ENCODE results near the gene MZT2B.
"Not testable (repeated sequence)": the region's sequence is repeated elsewhere in the genome, so short reads cannot be mapped to it uniquely, and the experiment has no call there.

The MZT2B gene

DNA sequence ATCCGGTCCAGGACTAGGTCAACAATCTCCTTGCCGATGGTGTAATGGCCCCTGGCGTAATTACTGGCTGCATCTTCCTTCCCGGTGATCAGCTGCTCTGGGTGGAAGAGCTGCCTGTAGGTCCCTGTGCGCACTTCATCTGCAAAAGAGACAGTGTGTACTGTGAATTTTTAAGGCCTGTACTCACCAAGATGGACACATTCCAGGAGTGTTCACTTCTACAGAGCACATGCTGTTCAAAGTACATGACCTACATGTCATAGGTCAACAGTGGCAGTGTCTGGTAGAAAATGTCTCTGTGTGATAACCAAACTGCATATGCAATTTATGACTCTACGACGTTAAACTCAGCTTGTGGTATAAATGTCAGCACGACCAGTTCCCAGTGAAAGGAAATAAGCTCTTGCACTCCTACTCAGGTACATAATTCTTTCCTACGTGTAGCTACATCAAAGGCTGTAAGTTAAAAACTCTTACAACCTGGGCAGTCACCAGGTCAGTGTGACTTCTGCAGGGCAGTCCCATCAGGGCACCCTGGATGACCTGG is 13.1 kb downstream of the MZT2B start:
- not testable (repeated sequence) for H3K9me3 Mint-ChIP-seq; H3K4me3 Mint-ChIP-seq; H3K36me3 Mint-ChIP-seq; H3K27ac Mint-ChIP-seq; H3K4me1 Mint-ChIP-seq; ATAC-seq (ENCODE audit: low read depth); DNase-seq (ENCODE audit: low spot score in 2 of 2); H3K27me3 Mint-ChIP-seq

DNA sequence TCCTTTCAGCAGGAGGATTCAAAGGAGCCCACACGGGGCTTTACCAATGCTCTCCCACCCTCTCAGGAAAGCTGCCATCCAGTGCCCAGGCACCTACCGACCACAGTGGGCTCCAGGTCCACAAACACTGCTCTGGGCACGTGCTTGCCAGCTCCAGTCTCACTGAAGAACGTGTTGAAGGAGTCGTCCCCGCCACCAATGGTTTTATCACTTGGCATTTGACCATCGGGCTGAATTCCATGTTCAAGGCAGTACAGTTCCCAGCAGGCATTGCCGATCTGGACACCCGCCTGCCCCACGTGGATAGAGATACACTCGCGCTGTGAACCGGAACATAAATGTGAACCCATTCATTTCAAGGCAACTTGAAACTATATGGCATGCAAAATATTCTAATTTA is 14.0 kb downstream of the MZT2B start:
- H3K36me3 Mint-ChIP-seq; H3K4me1 Mint-ChIP-seq; H3K9me3 Mint-ChIP-seq; H3K4me3 Mint-ChIP-seq; H3K27me3 Mint-ChIP-seq; DNase-seq (ENCODE audit: low spot score in 2 of 2); H3K27ac Mint-ChIP-seq; ATAC-seq (ENCODE audit: low read depth): not testable (repeated sequence)

DNA sequence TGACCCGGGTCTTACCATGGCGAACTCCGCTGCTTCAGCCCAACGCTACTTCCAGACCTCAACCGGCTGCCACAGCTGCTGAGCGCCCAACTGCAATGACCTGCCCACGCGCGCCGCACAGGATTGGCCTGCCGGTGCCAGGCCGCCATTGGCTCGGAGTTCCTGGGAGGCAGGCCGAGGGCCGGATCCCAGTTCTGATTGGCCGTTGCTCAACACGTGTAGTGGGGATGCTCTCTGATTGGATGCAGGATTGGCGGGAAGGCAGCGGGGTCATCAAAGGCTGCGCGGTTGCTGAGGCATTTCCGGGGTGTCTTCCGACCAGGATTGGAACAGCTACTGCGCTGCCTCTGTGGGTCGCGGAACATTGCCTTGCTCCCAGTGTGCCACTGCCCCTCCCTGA is 16.3 kb downstream of the MZT2B start, which contains the start of gene TUBA3E:
TUBA3E (minus strand) TSS at position 97 of the 400 bp plus-strand sequence; CDS start at position 18, 79 bp downstream.
- no peaks in the 10 kb centered on the region for H3K4me1 Mint-ChIP-seq
- no peaks in the 10 kb centered on the region for H3K36me3 Mint-ChIP-seq
- no peaks in the 10 kb centered on the region for H3K27me3 Mint-ChIP-seq
- DNase-seq (ENCODE audit: low spot score in 2 of 2) = no peak
- no peak within 1 kb of the TSS for H3K27ac Mint-ChIP-seq
- H3K4me3 Mint-ChIP-seq = no peak within 1 kb of the TSS
- ATAC-seq (ENCODE audit: low read depth) = no peak
- H3K9me3 Mint-ChIP-seq = no peaks in the 10 kb centered on the region

DNA sequence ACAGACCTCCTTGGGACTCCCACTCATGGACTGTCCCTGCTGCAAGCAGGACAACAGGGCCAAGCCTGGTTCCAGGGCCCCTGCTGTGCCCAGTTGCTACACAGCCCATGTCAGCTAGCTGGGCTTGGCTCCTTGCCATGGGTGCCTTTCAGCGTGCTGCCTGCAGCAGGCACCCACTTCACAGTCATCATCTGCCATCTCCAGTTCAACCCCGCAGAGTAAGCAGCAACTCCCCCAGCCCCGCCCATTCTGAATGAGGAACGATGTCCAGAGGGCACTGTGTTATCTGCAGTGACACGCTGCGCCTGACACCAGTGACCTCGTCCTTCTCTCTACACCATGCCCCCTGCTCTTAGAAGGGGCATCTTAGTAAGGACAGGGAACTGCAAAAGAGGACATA is 20.5 kb downstream of the MZT2B start:
- not testable (repeated sequence) for H3K4me3 Mint-ChIP-seq; H3K4me1 Mint-ChIP-seq; H3K27me3 Mint-ChIP-seq; H3K9me3 Mint-ChIP-seq; H3K36me3 Mint-ChIP-seq; ATAC-seq (ENCODE audit: low read depth); H3K27ac Mint-ChIP-seq; DNase-seq (ENCODE audit: low spot score in 2 of 2)

DNA sequence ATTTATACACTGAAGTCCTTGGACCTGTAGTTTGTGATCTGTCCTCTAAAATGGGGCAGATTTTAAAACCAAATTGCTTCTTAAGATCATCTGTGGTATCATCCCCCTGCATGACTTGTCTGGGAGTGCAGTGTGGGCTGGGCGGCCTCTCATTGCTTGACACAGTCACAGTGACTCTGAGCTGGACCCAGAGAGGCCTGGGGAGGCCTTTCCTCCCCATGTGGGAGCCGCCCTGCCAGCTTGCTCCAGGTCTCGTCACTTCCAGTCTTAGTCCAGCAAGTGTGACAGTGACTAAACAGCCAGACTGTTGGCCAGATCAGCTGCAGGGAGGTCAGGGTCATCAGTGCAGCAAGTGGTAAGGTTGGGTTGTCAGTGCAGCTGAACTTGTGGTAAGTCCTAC is 21.1 kb downstream of the MZT2B start:
- not testable (repeated sequence) for H3K36me3 Mint-ChIP-seq; H3K27ac Mint-ChIP-seq; DNase-seq (ENCODE audit: low spot score in 2 of 2); H3K27me3 Mint-ChIP-seq; ATAC-seq (ENCODE audit: low read depth); H3K4me1 Mint-ChIP-seq; H3K9me3 Mint-ChIP-seq; H3K4me3 Mint-ChIP-seq

DNA sequence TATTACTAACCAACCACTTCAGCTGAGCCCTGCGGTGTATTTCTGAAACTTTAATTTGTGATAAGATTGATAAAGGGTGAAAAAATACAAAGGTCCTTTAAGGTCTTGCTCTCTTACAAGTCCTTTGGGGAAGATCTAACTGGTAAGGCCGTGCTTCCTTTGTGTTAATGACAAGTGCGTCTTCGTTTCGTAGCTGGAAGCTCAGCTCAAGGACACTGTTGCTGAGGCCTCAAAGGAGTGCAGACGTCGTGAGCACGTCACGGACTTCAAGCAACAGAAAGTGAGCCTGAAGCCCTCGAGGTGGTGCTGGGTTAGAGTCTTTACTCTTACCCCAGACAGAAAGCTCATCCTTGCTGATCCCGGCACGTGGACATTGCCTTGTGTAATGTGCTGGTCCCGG is 25.0 kb downstream of the MZT2B start:
- not testable (repeated sequence) for ATAC-seq (ENCODE audit: low read depth); H3K4me1 Mint-ChIP-seq; H3K27me3 Mint-ChIP-seq; DNase-seq (ENCODE audit: low spot score in 2 of 2); H3K4me3 Mint-ChIP-seq; H3K36me3 Mint-ChIP-seq; H3K9me3 Mint-ChIP-seq; H3K27ac Mint-ChIP-seq

DNA sequence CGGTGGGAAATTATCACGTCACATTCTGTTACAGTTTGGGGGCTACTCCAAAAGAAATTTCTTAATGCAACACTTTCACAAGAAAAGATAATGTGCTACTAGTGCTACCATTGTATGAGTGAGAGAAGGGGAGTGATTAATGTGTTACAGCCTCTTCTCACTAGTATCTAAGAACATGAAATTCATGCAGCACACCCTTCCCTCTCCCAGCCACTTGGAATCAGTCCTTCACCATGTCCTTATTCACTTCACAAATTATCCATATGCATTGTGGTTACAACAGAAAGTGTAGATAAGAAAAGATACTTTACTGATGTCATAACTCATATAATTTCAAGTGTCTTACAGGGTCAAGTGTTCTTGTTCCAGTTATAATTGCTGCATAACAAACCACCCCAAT is 37.1 kb downstream of the MZT2B start:
- not testable (repeated sequence) for H3K4me1 Mint-ChIP-seq; DNase-seq (ENCODE audit: low spot score in 2 of 2); H3K4me3 Mint-ChIP-seq; H3K36me3 Mint-ChIP-seq; ATAC-seq (ENCODE audit: low read depth); H3K27ac Mint-ChIP-seq; H3K9me3 Mint-ChIP-seq; H3K27me3 Mint-ChIP-seq

DNA sequence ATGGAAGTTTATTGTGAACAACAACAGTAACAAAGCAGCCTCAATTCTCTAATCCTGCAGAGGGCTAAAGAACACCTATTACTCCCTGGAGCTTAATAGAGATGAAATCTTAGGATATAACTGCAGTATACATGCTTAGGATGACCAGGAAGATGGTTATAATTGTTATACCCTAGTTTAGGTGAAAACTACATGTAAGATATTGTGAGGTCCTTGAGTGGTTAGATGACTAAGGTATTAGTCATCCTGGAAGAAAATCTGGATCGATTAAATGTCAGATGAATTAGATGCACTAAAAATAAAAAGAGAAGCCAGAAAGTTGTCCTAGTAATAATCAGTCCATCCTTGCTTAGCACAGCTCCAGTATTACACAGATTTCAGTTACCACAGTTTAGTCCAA is 38.4 kb downstream of the MZT2B start:
- not testable (repeated sequence) for H3K36me3 Mint-ChIP-seq; ATAC-seq (ENCODE audit: low read depth); H3K4me1 Mint-ChIP-seq; H3K4me3 Mint-ChIP-seq; H3K27ac Mint-ChIP-seq; H3K27me3 Mint-ChIP-seq; H3K9me3 Mint-ChIP-seq; DNase-seq (ENCODE audit: low spot score in 2 of 2)

DNA sequence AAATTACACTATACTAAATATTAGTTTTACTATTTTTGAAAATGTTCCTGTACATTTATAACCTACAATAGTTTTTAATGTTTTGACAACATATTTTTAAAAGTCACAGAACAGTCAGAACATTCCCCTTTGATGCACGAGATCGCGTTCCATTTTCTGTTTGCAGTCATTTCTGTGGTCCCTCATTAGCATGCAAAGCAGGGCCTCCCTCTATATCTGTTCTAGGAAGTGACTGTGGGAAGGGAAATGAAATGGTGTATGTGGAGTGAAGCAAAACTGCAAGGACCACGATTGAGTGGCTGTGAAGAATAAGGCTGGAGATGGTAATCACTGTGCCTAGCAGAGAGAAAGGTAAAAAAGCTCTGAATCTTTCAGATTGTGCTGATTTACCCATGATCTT is 40.5 kb downstream of the MZT2B start:
- H3K27me3 Mint-ChIP-seq; H3K36me3 Mint-ChIP-seq; H3K27ac Mint-ChIP-seq; H3K4me1 Mint-ChIP-seq; H3K9me3 Mint-ChIP-seq; ATAC-seq (ENCODE audit: low read depth); DNase-seq (ENCODE audit: low spot score in 2 of 2); H3K4me3 Mint-ChIP-seq: not testable (repeated sequence)

DNA sequence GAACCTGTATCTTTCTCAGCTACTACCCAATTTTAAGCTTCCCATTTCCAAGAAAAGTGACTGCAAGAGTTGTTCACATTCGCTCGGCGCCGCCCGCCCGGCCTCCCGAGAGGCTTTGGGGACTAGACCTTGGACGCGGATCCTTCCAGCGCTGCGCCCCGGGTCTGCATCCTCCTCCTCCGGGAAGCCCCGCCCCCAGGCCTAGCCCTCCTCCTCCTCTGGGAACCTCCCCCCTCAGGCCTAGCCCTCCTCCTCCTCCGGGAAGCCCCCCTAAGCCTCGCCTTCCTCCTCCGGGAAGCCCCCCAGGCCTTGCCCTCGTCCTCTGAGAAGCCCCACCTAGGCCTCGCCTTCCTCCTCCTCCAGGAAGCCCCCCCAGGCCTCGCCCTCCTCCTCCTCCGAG is 45.9 kb downstream of the MZT2B start:
- DNase-seq (ENCODE audit: low spot score in 2 of 2); H3K4me3 Mint-ChIP-seq; H3K9me3 Mint-ChIP-seq; H3K27ac Mint-ChIP-seq; ATAC-seq (ENCODE audit: low read depth); H3K4me1 Mint-ChIP-seq; H3K27me3 Mint-ChIP-seq; H3K36me3 Mint-ChIP-seq: not testable (repeated sequence)

DNA sequence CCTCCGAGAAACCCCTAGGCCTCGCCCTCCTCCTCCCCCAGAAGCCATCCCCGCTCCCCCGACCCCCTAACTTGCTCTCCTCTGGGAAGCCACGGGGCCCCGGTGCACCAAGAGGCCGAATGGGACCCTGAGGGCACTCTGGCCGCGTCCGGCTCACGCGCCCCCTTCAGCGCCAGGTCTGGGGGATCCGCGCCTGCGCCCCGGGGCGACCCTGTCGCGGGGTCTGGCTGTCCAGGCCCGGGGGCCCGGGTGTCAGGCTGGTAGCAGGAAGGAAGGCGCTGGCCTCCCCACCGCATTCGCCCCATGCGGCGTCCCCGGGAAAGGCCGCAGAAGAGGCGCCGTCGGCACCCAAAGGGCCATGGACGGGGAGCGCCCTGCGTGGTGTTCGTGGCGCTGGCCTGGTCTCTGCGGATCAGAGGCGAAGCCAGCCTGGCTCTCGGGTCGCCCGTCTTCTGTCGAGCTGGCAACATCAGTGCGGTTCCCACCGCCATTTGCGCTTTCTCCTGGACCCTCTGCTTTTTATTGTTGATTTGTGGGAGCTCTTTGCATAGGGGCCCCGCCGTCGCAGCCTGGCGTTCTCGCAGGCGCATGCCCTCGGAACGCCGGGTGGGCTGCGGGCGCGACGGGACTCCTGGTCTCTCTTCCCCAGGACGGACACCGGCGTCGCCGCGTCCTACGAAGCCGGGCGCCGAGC is 46.6 kb downstream of the MZT2B start:
- not testable (repeated sequence) for H3K36me3 Mint-ChIP-seq; H3K27ac Mint-ChIP-seq; H3K4me1 Mint-ChIP-seq; DNase-seq (ENCODE audit: low spot score in 2 of 2); H3K27me3 Mint-ChIP-seq; ATAC-seq (ENCODE audit: low read depth); H3K9me3 Mint-ChIP-seq; H3K4me3 Mint-ChIP-seq

DNA sequence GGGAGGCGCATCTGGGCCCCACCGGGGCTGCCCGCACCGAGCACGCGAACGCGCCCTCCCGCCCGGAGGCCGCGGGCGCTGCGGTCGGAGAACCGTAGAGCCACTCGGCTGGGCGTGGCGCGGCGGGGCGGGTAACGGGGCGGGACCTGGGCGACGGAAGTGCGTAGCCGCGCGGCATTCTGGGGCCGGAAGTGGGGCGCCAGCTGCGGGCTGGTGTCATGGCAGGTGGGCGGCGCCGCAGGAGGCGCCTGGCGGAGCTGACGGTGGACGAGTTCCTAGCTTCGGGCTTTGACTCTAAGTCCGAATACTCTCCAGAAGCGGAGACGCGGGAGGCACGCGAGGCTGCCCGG is 47.1 kb downstream of the MZT2B start:
- not testable (repeated sequence) for H3K4me1 Mint-ChIP-seq, H3K27me3 Mint-ChIP-seq, H3K27ac Mint-ChIP-seq, H3K36me3 Mint-ChIP-seq, H3K9me3 Mint-ChIP-seq
- peak overlapping the region; percentile 76 for H3K4me3 Mint-ChIP-seq
- DNase-seq (ENCODE audit: low spot score in 2 of 2) = peak in 1 of 2 donors; percentile 47
- ATAC-seq (ENCODE audit: low read depth) = peak; percentile 98

DNA sequence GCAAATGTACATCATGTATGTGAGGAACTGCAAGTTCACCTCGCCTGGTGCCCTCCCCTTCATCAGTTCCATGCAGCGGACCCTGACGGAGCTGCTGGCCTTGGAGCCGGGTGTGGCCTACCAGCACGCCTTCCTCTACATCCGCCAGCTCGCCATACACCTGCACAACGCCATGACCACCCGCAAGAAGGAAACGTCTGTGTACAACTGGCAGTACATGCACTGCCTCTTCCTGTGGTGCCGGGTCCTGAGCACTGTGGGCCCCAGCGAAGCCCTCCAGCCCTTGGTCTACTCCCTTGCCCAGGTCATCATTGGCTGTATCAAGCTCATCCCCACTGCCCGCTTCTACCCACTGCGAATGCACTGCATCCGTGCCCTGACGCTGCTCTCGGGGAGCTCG is 48.3 kb downstream of the MZT2B start:
- not testable (repeated sequence) for H3K4me3 Mint-ChIP-seq; H3K36me3 Mint-ChIP-seq; H3K9me3 Mint-ChIP-seq; H3K27me3 Mint-ChIP-seq; DNase-seq (ENCODE audit: low spot score in 2 of 2); ATAC-seq (ENCODE audit: low read depth); H3K4me1 Mint-ChIP-seq; H3K27ac Mint-ChIP-seq

DNA sequence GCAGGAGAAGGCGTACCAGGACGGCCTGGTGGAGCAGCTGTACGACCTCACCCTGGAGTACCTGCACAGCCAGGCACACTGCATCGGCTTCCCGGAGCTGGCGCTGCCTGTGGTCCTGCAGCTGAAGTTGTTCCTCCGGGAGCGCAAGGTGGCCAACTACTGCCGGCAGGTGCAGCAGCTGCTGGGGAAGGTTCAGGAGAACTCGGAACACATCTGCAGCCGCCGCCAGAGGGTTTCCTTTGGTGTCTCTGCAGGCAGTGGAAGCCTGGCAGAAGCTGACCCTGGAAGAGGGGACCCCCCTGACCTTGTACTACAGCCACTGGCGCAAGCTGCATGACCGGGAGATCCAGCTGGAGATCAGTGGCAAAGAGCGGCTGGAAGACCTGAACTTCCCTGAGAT is 48.8 kb downstream of the MZT2B start:
- not testable (repeated sequence) for DNase-seq (ENCODE audit: low spot score in 2 of 2); H3K27me3 Mint-ChIP-seq

DNA sequence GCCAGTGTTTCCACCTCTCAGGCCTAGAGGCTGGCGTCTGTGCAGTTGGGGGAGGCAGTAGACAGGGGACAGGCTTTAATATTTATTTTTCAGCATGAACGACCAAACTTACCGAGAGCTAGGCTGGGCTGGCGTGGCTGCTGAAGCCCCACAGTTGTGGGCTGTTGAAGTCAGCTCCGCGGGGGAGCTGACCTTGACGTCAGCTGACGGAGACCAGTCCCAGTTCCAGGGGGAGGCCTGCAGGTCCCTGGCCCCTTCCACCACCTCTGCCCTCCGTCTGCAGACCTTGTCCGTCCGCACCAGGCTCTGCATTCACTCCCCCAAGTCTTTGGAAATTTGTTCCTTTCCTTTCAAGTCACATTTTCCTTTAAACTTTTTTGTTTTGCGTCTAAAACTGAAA is 49.6 kb downstream of the MZT2B start:
- no peak overlapping the region for H3K27ac Mint-ChIP-seq
- ATAC-seq (ENCODE audit: low read depth) (no peak), DNase-seq (ENCODE audit: low spot score in 2 of 2) (no peak)
- peaks cover 4% of the 10 kb centered on the region for H3K27me3 Mint-ChIP-seq
- no peaks in the 10 kb centered on the region for H3K36me3 Mint-ChIP-seq
- no peaks in the 10 kb centered on the region for H3K4me1 Mint-ChIP-seq
- H3K4me3 Mint-ChIP-seq = no peak overlapping the region
- no peaks in the 10 kb centered on the region for H3K9me3 Mint-ChIP-seq

More for the DNA sequence above, 48.8 kb downstream of the MZT2B start:
- not testable (repeated sequence) for H3K27ac Mint-ChIP-seq; ATAC-seq (ENCODE audit: low read depth); H3K9me3 Mint-ChIP-seq; H3K4me3 Mint-ChIP-seq; H3K36me3 Mint-ChIP-seq; H3K4me1 Mint-ChIP-seq
